OCI-LY3 (cell line): Measurements from ENCODE around the gene NDUFAF7.

Experiments
- H2AFZ ChIP-seq: fragments of 200-600, 300-600 bp; shearing (Covaris generic); 2 replicates; pipeline ENCODE4 v1.6.0; 2014; ENCODE audit warnings: antibody characterized with exemption, low read depth, low read length
- H3K27ac ChIP-seq: fragments of 200-600, 300-600 bp; sonication (generic); 2 replicates; pipeline ENCODE4 v1.5.1; 2014; ENCODE audit warnings: mild to moderate bottlenecking, low read length, moderate library complexity, mixed read lengths
- H3K27me3 ChIP-seq: fragments of 200-600, 300-600 bp; sonication (generic); 2 replicates; pipeline ENCODE4 v1.6.1; 2014; ENCODE audit warnings: low read depth, low read length, mixed read lengths
- H3K36me3 ChIP-seq: fragments of 200-600, 300-600 bp; sonication (generic); replicated peaks from 2 replicates; pipeline ENCODE3; 2014; ENCODE audit warnings: low read depth, low read length, mixed read lengths
- H3K4me1 ChIP-seq: fragments of 300-600, 200-600 bp; sonication (generic); 2 replicates; pipeline ENCODE4 v1.6.1; 2014; ENCODE audit warnings: low read length, mixed read lengths
- H3K4me2 ChIP-seq: fragments of 200-600, 300-600 bp; sonication (generic); 2 replicates; pipeline ENCODE4 v1.6.1; 2014; ENCODE audit warnings: low read length, mixed read lengths
- H3K4me3 ChIP-seq: fragments of 300-600, 200-600 bp; sonication (generic); 2 replicates; pipeline ENCODE4 v1.5.1; 2014; ENCODE audit warnings: antibody characterized with exemption, mild to moderate bottlenecking, low read length, moderate library complexity
- H3K79me2 ChIP-seq: fragments of 300-600, 200-600 bp; shearing (Covaris generic); 2 replicates; pipeline ENCODE4 v1.6.1; 2014; ENCODE audit warnings: mild to moderate bottlenecking, low read length, mixed read lengths
- H3K9ac ChIP-seq: fragments of 300-600, 200-600 bp; shearing (Covaris generic); 2 replicates; pipeline ENCODE4 v1.6.0; 2014; ENCODE audit warnings: mild to moderate bottlenecking, low read length, moderate library complexity
- H3K9me3 ChIP-seq: fragments of 200-600, 300-600 bp; shearing (Covaris generic); 2 replicates; pipeline ENCODE4 v1.6.1; 2014; ENCODE audit warnings: low read length, mixed read lengths; ENCODE audit not compliant: insufficient read depth
- H4K20me1 ChIP-seq: fragments of 200-600, 300-600 bp; sonication (generic); 2 replicates; pipeline ENCODE4 v1.6.1; 2016; ENCODE audit warnings: low read length, mixed read lengths; ENCODE audit not compliant: insufficient read depth
- CTCF ChIP-seq: fragments of 200-600, 300-600 bp; sonication (generic); IDR thresholded peaks from 2 replicates; pipeline ENCODE4 v1.5.1; 2014; ENCODE audit warnings: antibody characterized with exemption, low read length, low read depth
- EZH2phosphoT487 ChIP-seq: fragments of 200-600 bp; shearing (Covaris generic); IDR thresholded peaks from 2 replicates; pipeline ENCODE4 v1.6.1; 2018; ENCODE audit warnings: antibody characterized with exemption, mixed run types, low read depth

The NDUFAF7 gene

GRCh38 chr2:37243435-37243834, 12.0 kb downstream of the NDUFAF7 start:
- Histone ChIP-seq H3K9ac (no peak overlapping the region), H3K9me3 (no peaks in the 10 kb centered on the region), H3K36me3 (peaks cover 45% of the 10 kb centered on the region), H3K79me2 (no peaks in the 10 kb centered on the region), H3K27me3 (no peaks in the 10 kb centered on the region), H3K4me1 (no peaks in the 10 kb centered on the region), H4K20me1 (no peaks in the 10 kb centered on the region), H3K27ac (no peak overlapping the region), H3K4me3 (no peak overlapping the region), H3K4me2 (no peak overlapping the region), H2AFZ (no peak overlapping the region)
- TF ChIP-seq EZH2phosphoT487: no peak
- TF ChIP-seq CTCF: no peak

- Histone ChIP-seq H4K20me1 (no peaks in the 10 kb centered on the region), H3K4me3 (no peak overlapping the region), H3K4me1 (no peaks in the 10 kb centered on the region), H3K36me3 (peaks cover 47% of the 10 kb centered on the region), H3K9ac (no peak overlapping the region), H3K79me2 (no peaks in the 10 kb centered on the region), H3K27ac (no peak overlapping the region), H2AFZ (no peak overlapping the region), H3K27me3 (no peaks in the 10 kb centered on the region), H3K9me3 (no peaks in the 10 kb centered on the region), H3K4me2 (no peak overlapping the region)
- TF ChIP-seq CTCF (no peak), EZH2phosphoT487 (no peak)
Measured at GRCh38 chr2:37244017-37244416, 12.6 kb downstream of the NDUFAF7 start.

- H3K27me3 ChIP-seq: no peaks in the 10 kb centered on the region
- peaks cover 51% of the 10 kb centered on the region for H3K36me3 ChIP-seq
- no peak for TF ChIP-seq EZH2phosphoT487
Measured at GRCh38 chr2:37244755-37245154, 13.3 kb downstream of the NDUFAF7 start.

GRCh38 chr2:37246205-37246604, 14.7 kb downstream of the NDUFAF7 start:
- no peaks in the 10 kb centered on the region for H3K9me3 ChIP-seq
- no peak overlapping the region for H3K4me2 ChIP-seq
- H4K20me1 ChIP-seq: no peaks in the 10 kb centered on the region
- TF ChIP-seq CTCF (no peak), EZH2phosphoT487 (no peak)
- no peak overlapping the region for H2AFZ ChIP-seq
- H3K79me2 ChIP-seq: no peaks in the 10 kb centered on the region
- H3K27ac ChIP-seq: no peak overlapping the region
- H3K4me3 ChIP-seq: no peak overlapping the region
- no peaks in the 10 kb centered on the region for H3K4me1 ChIP-seq
- H3K9ac ChIP-seq: no peak overlapping the region
- no peaks in the 10 kb centered on the region for H3K27me3 ChIP-seq
- peaks cover 58% of the 10 kb centered on the region for H3K36me3 ChIP-seq

More at GRCh38 chr2:37244755-37245154, 13.3 kb downstream of the NDUFAF7 start:
- H3K9ac ChIP-seq: no peak overlapping the region
- H2AFZ ChIP-seq: no peak overlapping the region
- H3K9me3 ChIP-seq: no peaks in the 10 kb centered on the region
- no peaks in the 10 kb centered on the region for H3K4me1 ChIP-seq
- no peak overlapping the region for H3K4me2 ChIP-seq
- H4K20me1 ChIP-seq: no peaks in the 10 kb centered on the region
- H3K79me2 ChIP-seq: no peaks in the 10 kb centered on the region
- H3K4me3 ChIP-seq: no peak overlapping the region
- no peak overlapping the region for H3K27ac ChIP-seq
